WTC11 (cell line): ENCODE measurements around the gene ARHGAP22. TPM values are rescaled to one million over a fixed set of nuclear protein-coding genes. Genes with fewer than 3 reads are reported as not detected.

Experiments used
- ATAC-seq: fragments of 200-7000 bp; cut with Tn5 transposase; 2 replicates; pipeline ENCODE4 v1.10.0; 2021; ENCODE audit warnings: mild to moderate bottlenecking, moderate library complexity
- CTCF ChIA-PET: fragments of 300-600 bp; sonication (Branson Sonifier 250); formaldehyde crosslinking; loops from one replicate; lab custom pipeline; 2021; ENCODE audit warnings: antibody characterized with exemption; lab: Charles Lee
- POLR2A ChIA-PET: fragments of 350-600 bp; sonication (Branson Sonifier 250); formaldehyde crosslinking; loops from one replicate; lab custom pipeline; 2021; ENCODE audit warnings: antibody characterized with exemption; lab: Charles Lee
- DNase-seq: peaks from one replicate; pipeline ENCODE4 v3.0.0; 2021; ENCODE audit warnings: low spot score
- H3K27ac Mint-ChIP-seq: 2 replicates; pipeline ENCODE4 v1.8.0; 2021; ENCODE audit warnings: mixed read lengths
- H3K27me3 Mint-ChIP-seq: 2 replicates; pipeline ENCODE4 v1.8.0; 2021; ENCODE audit warnings: low read depth, mild to moderate bottlenecking, moderate library complexity, mixed read lengths
- H3K36me3 Mint-ChIP-seq: 2 replicates; pipeline ENCODE4 v1.8.0; 2021; ENCODE audit warnings: mixed read lengths
- H3K4me1 Mint-ChIP-seq: 2 replicates; pipeline ENCODE4 v1.8.0; 2022; ENCODE audit warnings: mixed read lengths
- H3K4me3 Mint-ChIP-seq: 2 replicates; pipeline ENCODE4 v1.8.0; 2021; ENCODE audit warnings: mild to moderate bottlenecking, moderate library complexity, mixed read lengths
- H3K9me3 Mint-ChIP-seq: 2 replicates; pipeline ENCODE4 v1.8.0; 2021; ENCODE audit warnings: mixed read lengths
- CBFB ChIP-seq: sonication (generic); formaldehyde crosslinking; IDR thresholded peaks from 2 replicates; pipeline ENCODE4 v1.8.1; 2022; ENCODE audit warnings: mild to moderate bottlenecking, low read depth, missing genetic modification reagents
- CREB1 ChIP-seq: sonication (generic); formaldehyde crosslinking; IDR thresholded peaks from 2 replicates; pipeline ENCODE4 v1.8.0; 2023; ENCODE audit warnings: mild to moderate bottlenecking, missing genetic modification reagents
- E2F1 ChIP-seq: sonication (generic); formaldehyde crosslinking; IDR thresholded peaks from 2 replicates; pipeline ENCODE4 v1.8.0; 2022; ENCODE audit warnings: mild to moderate bottlenecking, missing genetic modification reagents
- ERG ChIP-seq: fragments of 250-450 bp; sonication (Bioruptor Pico); IDR thresholded peaks from 2 replicates; pipeline ENCODE4 v1.8.0; 2021; ENCODE audit warnings: mild to moderate bottlenecking
- ETV6 ChIP-seq: sonication (generic); formaldehyde crosslinking; IDR thresholded peaks from 2 replicates; pipeline ENCODE4 v1.8.1; 2022; ENCODE audit warnings: mild to moderate bottlenecking, missing genetic modification reagents
- FOXK1 ChIP-seq: sonication (generic); formaldehyde crosslinking; IDR thresholded peaks from 2 replicates; pipeline ENCODE4 v1.8.0; 2022; ENCODE audit warnings: mild to moderate bottlenecking, moderate library complexity, missing genetic modification reagents
- FOXP4 ChIP-seq: sonication (generic); formaldehyde crosslinking; IDR thresholded peaks from 2 replicates; pipeline ENCODE4 v1.8.0; 2022; ENCODE audit warnings: mild to moderate bottlenecking, missing genetic modification reagents
- GRHL2 ChIP-seq: fragments of 250-450 bp; sonication (Bioruptor Pico); IDR thresholded peaks from 2 replicates; pipeline ENCODE4 v1.8.0; 2022; ENCODE audit warnings: mild to moderate bottlenecking, moderate library complexity; ENCODE audit not compliant: insufficient replicate concordance, severe bottlenecking
- MYBL2 ChIP-seq: sonication (generic); formaldehyde crosslinking; IDR thresholded peaks from 2 replicates; pipeline ENCODE4 v1.8.1; 2023; ENCODE audit warnings: mild to moderate bottlenecking, moderate library complexity, missing genetic modification reagents
- NFE2L1 ChIP-seq: sonication (generic); formaldehyde crosslinking; IDR thresholded peaks from 2 replicates; pipeline ENCODE4 v1.8.1; 2023; ENCODE audit warnings: missing genetic modification reagents
- NR2C2 ChIP-seq: sonication (generic); formaldehyde crosslinking; IDR thresholded peaks from 2 replicates; pipeline ENCODE4 v1.8.0; 2022; ENCODE audit warnings: mild to moderate bottlenecking, missing genetic modification reagents
- PREB ChIP-seq: sonication (generic); formaldehyde crosslinking; IDR thresholded peaks from 2 replicates; pipeline ENCODE4 v1.8.1; 2022; ENCODE audit warnings: mild to moderate bottlenecking, missing genetic modification reagents, moderate library complexity, borderline replicate concordance
- RORB ChIP-seq: fragments of 250-450 bp; sonication (Bioruptor Pico); IDR thresholded peaks from 2 replicates; pipeline ENCODE4 v1.9.0; 2021; ENCODE audit warnings: mild to moderate bottlenecking
- USF2 ChIP-seq: sonication (generic); formaldehyde crosslinking; IDR thresholded peaks from 2 replicates; pipeline ENCODE4 v1.8.1; 2023; ENCODE audit warnings: mild to moderate bottlenecking, missing genetic modification reagents, moderate library complexity
- ZBTB21 ChIP-seq: sonication (generic); formaldehyde crosslinking; IDR thresholded peaks from 2 replicates; pipeline ENCODE4 v1.8.1; 2023; ENCODE audit warnings: mild to moderate bottlenecking, missing genetic modification reagents, borderline replicate concordance
- ZNF138 ChIP-seq: sonication (generic); formaldehyde crosslinking; conservative IDR thresholded peaks from 2 replicates; pipeline ENCODE4 v1.8.1; 2022; ENCODE audit warnings: mild to moderate bottlenecking, moderate library complexity, missing genetic modification reagents
- ZNF232 ChIP-seq: sonication (generic); formaldehyde crosslinking; IDR thresholded peaks from 2 replicates; pipeline ENCODE4 v1.8.0; 2022; ENCODE audit warnings: mild to moderate bottlenecking, missing genetic modification reagents
- ZNF317 ChIP-seq: sonication (generic); formaldehyde crosslinking; IDR thresholded peaks from 2 replicates; pipeline ENCODE4 v1.8.1; 2023; ENCODE audit warnings: low read depth, mild to moderate bottlenecking, moderate library complexity, missing genetic modification reagents, borderline replicate concordance
- total RNA-seq: library from RNA; stranded (reverse); gene quantifications from 3 replicates; pipeline ENCODE4 v1.2.3, GENCODE V29; 2021

The ARHGAP22 gene
- total RNA-seq, 1 experiment from 2014 or later, result 8.6 TPM

- TF ChIP-seq USF2, result no peak
- TF ChIP-seq MYBL2 (CRISPR knock-in tag), result no peak
- TF ChIP-seq ZNF317, result no peak
- TF ChIP-seq ETV6, result no peak
- no peak for TF ChIP-seq NR2C2 (CRISPR knock-in tag)
- no peak for TF ChIP-seq ZNF138 (CRISPR knock-in tag)
- TF ChIP-seq GRHL2 (CRISPR knock-in tag), result no peak
- TF ChIP-seq ZBTB21, result no peak
- TF ChIP-seq FOXP4, result no peak
- no peak for TF ChIP-seq CREB1 (CRISPR knock-in tag)
Observed at GRCh38 chr10:48519481-48520183, 85.2 kb downstream of the ARHGAP22 start (continued).

- Mint-ChIP-seq H3K4me3 (no peak overlapping the region), H3K4me1 (peaks cover 31% of the 10 kb centered on the region), H3K9me3 (peaks cover 23% of the 10 kb centered on the region), H3K36me3 (peaks cover 22% of the 10 kb centered on the region), H3K27ac (no peak overlapping the region), H3K27me3 (no peaks in the 10 kb centered on the region)
- no peak for TF ChIP-seq CBFB (CRISPR knock-in tag)
- no peak for TF ChIP-seq ERG
- no peak for TF ChIP-seq PREB (CRISPR knock-in tag)
- no peak for TF ChIP-seq FOXK1 (CRISPR knock-in tag)
- no peak for TF ChIP-seq MYBL2 (CRISPR knock-in tag)
- no peak for TF ChIP-seq RORB (CRISPR knock-in tag)
- no peak for TF ChIP-seq E2F1 (CRISPR knock-in tag)
- no peak for TF ChIP-seq NFE2L1 (CRISPR knock-in tag)
- TF ChIP-seq GRHL2 (CRISPR knock-in tag), result no peak
- TF ChIP-seq ETV6, result no peak
- no peak for TF ChIP-seq ZNF232 (CRISPR knock-in tag)
- POLR2A ChIA-PET, result no interaction called here
- ATAC-seq, result no peak
- DNase-seq, result no peak
- CTCF ChIA-PET, result interaction anchor here (0.7 to 2.7 kb wide), 2 partner anchors 17 to 137 kb away, joined by 3 to 10 read pairs; no protein-coding TSS in a partner anchor
Observed at GRCh38 chr10:48518986-48519385, 85.9 kb downstream of the ARHGAP22 start.
